Endothelial cell of hepatic sinusoid (primary cell): ENCODE results near the gene BAAT.
"Not testable (repeated sequence)": the region's sequence is repeated elsewhere in the genome, so short reads cannot be mapped to it uniquely, and the experiment has no call there.

Experiments used
- in situ Hi-C: cut with HindIII; loops from 2 replicates; pipeline ENCODE4 v1.10.0; 2017; ENCODE audit warnings: low sequenced_read_pairs

BAAT gene

GRCh38 chr9:101384873-101385536 is at the start of gene BAAT:
Gene BAAT (minus strand): TSS chr9:101385006. CDS start chr9:101371404, 13,602 bp downstream.
- in situ Hi-C loops = not testable (repeated sequence)

- in situ Hi-C loops = no loop called here
Observed at GRCh38 chr9:101433229-101433628, 48.4 kb upstream of the BAAT start.

- in situ Hi-C loops = no loop called here
Observed at GRCh38 chr9:101432740-101433139, 47.9 kb upstream of the BAAT start.

GRCh38 chr9:101432171-101432570 is 47.4 kb upstream of the BAAT start:
- in situ Hi-C loops = no loop called here

GRCh38 chr9:101429736-101430135 is 44.9 kb upstream of the BAAT start:
- in situ Hi-C loops = no loop called here

GRCh38 chr9:101428909-101429308 is 44.1 kb upstream of the BAAT start:
- in situ Hi-C loops = no loop called here

GRCh38 chr9:101427957-101428655 is 43.3 kb upstream of the BAAT start:
- in situ Hi-C loops = no loop called here

- in situ Hi-C loops = no loop called here
Observed at GRCh38 chr9:101427358-101427757, 42.6 kb upstream of the BAAT start.

GRCh38 chr9:101421653-101422065 is 36.9 kb upstream of the BAAT start:
- in situ Hi-C loops = no loop called here

GRCh38 chr9:101419863-101420262 is 35.1 kb upstream of the BAAT start:
- in situ Hi-C loops = no loop called here

- in situ Hi-C loops = no loop called here
Observed at GRCh38 chr9:101418518-101419430, 34.0 kb upstream of the BAAT start.

- in situ Hi-C loops = no loop called here
Observed at GRCh38 chr9:101417977-101418376, 33.2 kb upstream of the BAAT start.

- in situ Hi-C loops = no loop called here
Observed at GRCh38 chr9:101417389-101417788, 32.6 kb upstream of the BAAT start.

GRCh38 chr9:101415578-101415977 is 30.8 kb upstream of the BAAT start:
- in situ Hi-C loops = no loop called here

- in situ Hi-C loops = no loop called here
Observed at GRCh38 chr9:101414839-101415238, 30.0 kb upstream of the BAAT start.

GRCh38 chr9:101409079-101409477 is 24.3 kb upstream of the BAAT start:
- in situ Hi-C loops = no loop called here

- in situ Hi-C loops = no loop called here
Observed at GRCh38 chr9:101408374-101409078, 23.7 kb upstream of the BAAT start.

- in situ Hi-C loops = no loop called here
Observed at GRCh38 chr9:101403516-101404285, 18.9 kb upstream of the BAAT start.

GRCh38 chr9:101400120-101400519 is 15.3 kb upstream of the BAAT start:
- in situ Hi-C loops = no loop called here

GRCh38 chr9:101399643-101399970 is 14.8 kb upstream of the BAAT start:
- in situ Hi-C loops = no loop called here
